ENCODE data around the gene ITGA8. TPM values are rescaled to one million over a fixed set of nuclear protein-coding genes. Genes with fewer than 3 reads are reported as not detected.

ITGA8 gene
- total RNA-seq, 5 donors from 2014 or later (not counting 1 experiment from before 2014, with no cell fraction given), result 0.03 to 0.06 (median 0.06) TPM; not detected in 2

DNA sequence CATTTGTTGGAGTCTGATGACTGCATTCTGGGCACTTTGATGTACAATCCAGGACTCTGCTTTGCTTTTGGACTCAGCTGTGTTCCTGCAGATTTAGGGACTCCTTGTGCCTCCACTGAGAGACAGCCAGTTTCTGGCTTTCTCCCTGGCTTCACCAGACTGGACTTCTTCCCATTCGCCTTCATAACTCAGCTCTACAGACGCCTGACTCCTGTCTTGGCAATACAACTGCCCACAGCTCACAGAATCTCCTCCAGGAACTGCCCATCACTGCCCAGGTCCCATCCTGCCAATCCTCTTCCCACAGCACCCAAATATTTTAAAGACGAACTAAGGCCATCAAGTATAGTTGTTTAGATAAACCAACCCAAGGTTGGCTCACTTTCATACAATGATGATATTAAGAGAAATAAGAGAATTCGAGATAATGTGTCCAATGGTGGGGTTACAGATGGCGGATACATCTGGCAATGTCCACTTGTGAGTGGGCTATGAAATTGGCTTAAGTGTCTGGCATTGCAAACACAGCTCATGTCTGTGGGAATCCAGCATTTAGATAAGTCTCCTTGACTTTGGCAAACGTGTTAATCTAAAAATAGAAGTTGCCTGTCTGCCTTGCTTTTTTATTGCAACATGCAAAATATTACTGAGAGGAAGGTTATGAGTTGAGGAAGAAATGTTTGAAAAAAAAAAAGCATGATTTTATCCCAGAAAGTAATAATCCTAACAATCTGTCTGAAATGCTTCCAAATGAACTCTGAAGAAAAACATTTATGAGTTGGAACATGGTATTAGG, 95.1 kb downstream of the ITGA8 start:
- Histone ChIP-seq H3K27ac (ENCODE audit: low read length) (no peak overlapping the region), H3K9me3 (no peaks in the 10 kb centered on the region), H3K4me3 (ENCODE audit: control insufficient read depth in 1 of 2, extremely low read depth in 1 of 2, low read length in 1 of 2) (no peak overlapping the region), H3K36me3 (ENCODE audit: control insufficient read depth in 2 of 2, extremely low read depth in 1 of 2, insufficient read depth in 1 of 2, low read length in 1 of 2) (no peaks in the 10 kb centered on the region), H3K27me3 (replicated peaks in 1 of 2; ENCODE audit: control insufficient read depth in 2 of 2, extremely low read depth in 1 of 2, insufficient read depth in 2 of 2, low read length in 1 of 2) (no peaks in the 10 kb centered on the region), H3K4me1 (ENCODE audit: control insufficient read depth in 1 of 2, extremely low read depth in 1 of 2, insufficient read depth in 2 of 2, low read length in 2 of 2) (no peaks in the 10 kb centered on the region)
- 60% methylated on average over 5 of the region's 6 CpGs for WGBS (ENCODE audit: insufficient coverage)
- no peaks in the 10 kb centered on the region for H3K4me1 Mint-ChIP-seq
- H3K9me3 Mint-ChIP-seq, result peaks cover 0 to 6% (median 0%) of the 10 kb centered on the region in 3 donors
- H3K4me3 Mint-ChIP-seq, result no peak overlapping the region
- ChIA-PET POLR2A (no interaction called here), CTCF (no interaction called here)
- H3K27ac Mint-ChIP-seq, result no peak overlapping the region
- H3K27me3 Mint-ChIP-seq, result peaks cover 4 to 16% of the 10 kb centered on the region in 2 donors
- DNase-seq (no peak), ATAC-seq (replicated peaks in 1 of 4) (no peak)
- no peaks in the 10 kb centered on the region for H3K36me3 Mint-ChIP-seq

DNA sequence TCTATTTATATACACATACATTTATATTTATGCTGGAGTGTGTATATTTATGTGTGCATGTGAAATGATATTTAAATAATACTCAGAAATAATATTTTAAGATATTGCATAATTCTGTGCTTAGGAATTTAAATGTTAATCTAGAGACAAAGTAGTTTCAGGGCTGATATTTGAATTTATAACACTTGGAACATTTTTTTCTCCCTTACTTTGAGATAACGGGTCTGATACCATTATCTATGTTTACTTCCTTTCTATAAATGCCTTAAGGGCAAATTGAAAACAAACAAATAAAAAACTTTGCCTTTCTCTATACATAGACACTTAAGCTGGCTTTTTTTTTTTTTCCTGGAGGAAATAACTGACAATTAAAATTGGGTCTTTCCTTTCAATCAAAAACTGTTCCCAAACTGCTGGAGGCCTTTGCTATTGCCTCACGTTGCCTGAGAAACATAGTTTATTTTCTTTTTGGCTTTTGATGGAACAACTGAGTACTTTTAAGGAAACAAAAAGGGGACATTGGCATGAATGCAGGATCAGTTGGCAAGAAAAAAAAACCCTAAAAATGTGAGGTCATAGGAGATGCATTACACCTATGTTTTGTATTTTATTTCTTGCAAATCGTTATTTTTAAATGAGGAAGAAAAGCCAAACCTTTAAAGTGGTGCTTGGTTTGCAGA, 98.7 kb downstream of the ITGA8 start:
- Histone ChIP-seq H3K4me1 (ENCODE audit: control insufficient read depth in 1 of 2, extremely low read depth in 1 of 2, insufficient read depth in 2 of 2, low read length in 2 of 2) (no peaks in the 10 kb centered on the region), H3K9me3 (no peaks in the 10 kb centered on the region), H3K4me3 (ENCODE audit: control insufficient read depth in 1 of 2, extremely low read depth in 1 of 2, low read length in 1 of 2) (no peak overlapping the region), H3K27me3 (replicated peaks in 1 of 2; ENCODE audit: control insufficient read depth in 2 of 2, extremely low read depth in 1 of 2, insufficient read depth in 2 of 2, low read length in 1 of 2) (no peaks in the 10 kb centered on the region), H3K36me3 (ENCODE audit: control insufficient read depth in 2 of 2, extremely low read depth in 1 of 2, insufficient read depth in 1 of 2, low read length in 1 of 2) (no peaks in the 10 kb centered on the region), H3K27ac (ENCODE audit: low read length) (no peak overlapping the region)
- peaks cover 4 to 13% of the 10 kb centered on the region in 2 donors for H3K27me3 Mint-ChIP-seq
- no peaks in the 10 kb centered on the region for H3K9me3 Mint-ChIP-seq
- no peaks in the 10 kb centered on the region for H3K4me1 Mint-ChIP-seq
- no peak for ATAC-seq (replicated peaks in 1 of 4)
- ChIA-PET CTCF (no interaction called here), POLR2A (no interaction called here)
- H3K4me3 Mint-ChIP-seq, result no peak overlapping the region
- no CpG with 5 or more reads among the region's 3 CpGs for WGBS (ENCODE audit: insufficient coverage)
- no peak for DNase-seq
- H3K36me3 Mint-ChIP-seq, result no peaks in the 10 kb centered on the region
- H3K27ac Mint-ChIP-seq, result no peak overlapping the region

DNA sequence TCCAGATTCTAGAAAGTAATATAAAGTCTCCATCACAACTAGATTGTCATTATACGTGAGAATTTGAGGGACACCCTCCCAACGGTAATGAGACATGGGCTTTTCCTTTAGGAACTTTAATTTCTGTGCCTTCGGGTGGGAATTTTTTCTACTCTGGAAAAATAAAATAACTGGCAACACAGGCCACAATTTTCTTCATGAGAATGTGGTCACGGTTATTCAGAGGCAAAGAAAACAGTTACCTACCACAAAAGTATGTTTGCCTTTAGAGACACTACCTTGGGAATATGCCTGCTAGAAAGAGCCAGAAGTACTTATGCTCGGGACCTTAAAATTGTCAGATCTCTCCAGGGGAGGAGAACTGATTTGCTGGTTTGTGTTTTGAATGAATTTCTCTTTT, 99.4 kb downstream of the ITGA8 start:
- H3K27me3 ChIP-seq (replicated peaks in 1 of 2; ENCODE audit: control insufficient read depth in 2 of 2, extremely low read depth in 1 of 2, insufficient read depth in 2 of 2, low read length in 1 of 2), result no peaks in the 10 kb centered on the region
- no peaks in the 10 kb centered on the region for H3K9me3 ChIP-seq
- ChIA-PET POLR2A (no interaction called here), CTCF (no interaction called here)
- Mint-ChIP-seq H3K27me3 (peaks cover 4 to 13% of the 10 kb centered on the region in 2 donors), H3K36me3 (no peaks in the 10 kb centered on the region), H3K4me1 (no peaks in the 10 kb centered on the region), H3K4me3 (no peak overlapping the region), H3K27ac (no peak overlapping the region), H3K9me3 (no peaks in the 10 kb centered on the region)
- WGBS (ENCODE audit: insufficient coverage), result no CpG with 5 or more reads among the region's 5 CpGs
- no peaks in the 10 kb centered on the region for H3K36me3 ChIP-seq (ENCODE audit: control insufficient read depth in 2 of 2, extremely low read depth in 1 of 2, insufficient read depth in 1 of 2, low read length in 1 of 2)
- DNase-seq, result no peak
- H3K4me1 ChIP-seq (ENCODE audit: control insufficient read depth in 1 of 2, extremely low read depth in 1 of 2, insufficient read depth in 2 of 2, low read length in 2 of 2), result no peaks in the 10 kb centered on the region
- no peak overlapping the region for H3K27ac ChIP-seq (ENCODE audit: low read length)
- no peak overlapping the region for H3K4me3 ChIP-seq (ENCODE audit: control insufficient read depth in 1 of 2, extremely low read depth in 1 of 2, low read length in 1 of 2)
- ATAC-seq (replicated peaks in 1 of 4), result no peak

DNA sequence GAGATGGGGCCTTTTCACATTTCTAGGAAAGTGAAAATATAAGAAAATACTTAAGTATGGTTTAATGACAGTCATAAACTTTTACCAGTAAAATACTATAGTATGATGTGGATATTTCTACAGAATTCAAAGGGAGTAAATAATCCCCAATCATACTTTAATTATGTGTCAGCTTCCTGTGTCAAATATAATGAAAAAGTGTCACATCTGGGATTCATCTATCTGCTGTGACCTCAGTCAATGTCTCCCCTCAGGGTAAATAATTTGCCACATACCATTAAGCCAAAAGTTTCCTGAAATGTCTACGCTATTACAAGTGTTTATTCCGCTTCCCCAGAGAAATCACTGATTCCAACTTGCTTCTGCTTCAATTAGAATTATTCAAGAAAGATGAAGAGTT, 110.5 kb downstream of the ITGA8 start:
- H3K36me3 ChIP-seq (ENCODE audit: control insufficient read depth in 2 of 2, extremely low read depth in 1 of 2, insufficient read depth in 1 of 2, low read length in 1 of 2), result no peaks in the 10 kb centered on the region
- ChIA-PET POLR2A (no interaction called here), CTCF (no interaction called here)
- H3K4me1 Mint-ChIP-seq, result no peaks in the 10 kb centered on the region
- WGBS (ENCODE audit: insufficient coverage), result no CpG with 5 or more reads among the region's 2 CpGs
- H3K4me1 ChIP-seq (ENCODE audit: control insufficient read depth in 1 of 2, extremely low read depth in 1 of 2, insufficient read depth in 2 of 2, low read length in 2 of 2), result no peaks in the 10 kb centered on the region
- ATAC-seq (replicated peaks in 1 of 4), result no peak
- no peaks in the 10 kb centered on the region for H3K36me3 Mint-ChIP-seq
- H3K9me3 Mint-ChIP-seq, result no peaks in the 10 kb centered on the region
- H3K27me3 Mint-ChIP-seq, result peaks cover under 1 to 27% of the 10 kb centered on the region in 2 donors
- no peak overlapping the region for H3K4me3 Mint-ChIP-seq
- no peak overlapping the region for H3K4me3 ChIP-seq (ENCODE audit: control insufficient read depth in 1 of 2, extremely low read depth in 1 of 2, low read length in 1 of 2)
- no peaks in the 10 kb centered on the region for H3K9me3 ChIP-seq
- H3K27ac ChIP-seq (ENCODE audit: low read length), result no peak overlapping the region
- no peak for DNase-seq
- no peak overlapping the region for H3K27ac Mint-ChIP-seq
- no peaks in the 10 kb centered on the region for H3K27me3 ChIP-seq (replicated peaks in 1 of 2; ENCODE audit: control insufficient read depth in 2 of 2, extremely low read depth in 1 of 2, insufficient read depth in 2 of 2, low read length in 1 of 2)

DNA sequence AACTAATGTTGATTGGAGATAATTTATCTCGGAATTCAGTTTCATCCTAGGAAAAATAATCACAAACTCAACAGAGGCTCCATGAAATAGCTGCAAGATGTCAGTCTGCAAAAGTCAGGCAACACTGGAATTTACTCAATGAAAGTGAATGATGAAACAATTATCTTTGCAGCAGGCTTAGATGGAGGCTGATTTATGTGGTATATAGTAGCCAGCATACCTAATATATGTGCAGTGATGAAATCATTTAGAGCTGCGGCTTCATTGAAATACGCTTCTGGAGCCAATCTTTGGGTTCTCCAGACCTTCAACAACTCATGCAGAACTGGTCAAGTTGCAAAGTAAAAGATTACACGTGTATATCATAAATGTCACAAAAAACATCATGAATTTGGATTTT, 113.3 kb downstream of the ITGA8 start:
- Mint-ChIP-seq H3K4me1 (no peaks in the 10 kb centered on the region), H3K27ac (no peak overlapping the region), H3K9me3 (no peaks in the 10 kb centered on the region), H3K27me3 (peaks cover 6 to 25% of the 10 kb centered on the region in 2 donors), H3K4me3 (no peak overlapping the region), H3K36me3 (no peaks in the 10 kb centered on the region)
- H3K27ac ChIP-seq (ENCODE audit: low read length), result no peak overlapping the region
- no peak overlapping the region for H3K4me3 ChIP-seq (ENCODE audit: control insufficient read depth in 1 of 2, extremely low read depth in 1 of 2, low read length in 1 of 2)
- DNase-seq, result no peak
- no peaks in the 10 kb centered on the region for H3K9me3 ChIP-seq
- H3K36me3 ChIP-seq (ENCODE audit: control insufficient read depth in 2 of 2, extremely low read depth in 1 of 2, insufficient read depth in 1 of 2, low read length in 1 of 2), result no peaks in the 10 kb centered on the region
- H3K4me1 ChIP-seq (ENCODE audit: control insufficient read depth in 1 of 2, extremely low read depth in 1 of 2, insufficient read depth in 2 of 2, low read length in 2 of 2), result no peaks in the 10 kb centered on the region
- WGBS (ENCODE audit: insufficient coverage), result 100% methylated on average over 2 of the region's 4 CpGs
- POLR2A ChIA-PET, result no interaction called here
- ATAC-seq (replicated peaks in 1 of 4), result no peak
- CTCF ChIA-PET, result no interaction called here
- peaks cover 0 to 4% of the 10 kb centered on the region in 2 experiments for H3K27me3 ChIP-seq (replicated peaks in 1 of 2; ENCODE audit: control insufficient read depth in 2 of 2, extremely low read depth in 1 of 2, insufficient read depth in 2 of 2, low read length in 1 of 2)

DNA sequence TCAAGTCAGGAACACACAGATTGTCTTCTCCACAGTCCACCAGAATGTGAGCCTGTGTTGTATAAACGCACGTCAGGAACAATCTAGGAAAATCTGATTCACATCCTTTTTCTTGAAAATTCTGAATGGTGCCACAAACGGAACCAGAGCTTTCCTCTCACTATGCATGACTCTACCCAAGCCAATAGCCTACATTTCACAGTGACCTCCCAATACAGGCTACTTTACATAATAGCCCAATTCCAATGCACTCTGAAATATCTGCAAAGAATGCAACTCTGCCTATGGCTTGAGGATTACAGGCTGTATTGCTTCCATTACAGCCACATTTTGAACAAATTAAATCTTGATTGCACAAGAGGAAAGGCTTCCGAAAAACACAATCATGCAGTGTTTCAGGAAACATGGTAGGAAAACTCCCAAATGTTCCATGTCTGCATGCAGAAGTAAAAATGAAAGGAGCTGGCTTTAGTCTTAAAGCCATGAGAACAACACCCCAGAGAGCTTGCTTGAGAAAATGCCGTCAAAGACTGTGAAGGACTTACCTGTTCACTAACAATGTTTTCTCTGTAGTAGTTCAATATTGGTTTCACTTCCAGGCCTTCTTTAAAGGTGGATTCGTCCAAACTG, 113.9 kb downstream of the ITGA8 start:
- no peaks in the 10 kb centered on the region for H3K4me1 Mint-ChIP-seq
- no peak overlapping the region for H3K27ac Mint-ChIP-seq
- Histone ChIP-seq H3K36me3 (ENCODE audit: control insufficient read depth in 2 of 2, extremely low read depth in 1 of 2, insufficient read depth in 1 of 2, low read length in 1 of 2) (no peaks in the 10 kb centered on the region), H3K4me1 (ENCODE audit: control insufficient read depth in 1 of 2, extremely low read depth in 1 of 2, insufficient read depth in 2 of 2, low read length in 2 of 2) (no peaks in the 10 kb centered on the region), H3K27ac (ENCODE audit: low read length) (no peak overlapping the region), H3K4me3 (ENCODE audit: control insufficient read depth in 1 of 2, extremely low read depth in 1 of 2, low read length in 1 of 2) (no peak overlapping the region), H3K9me3 (no peaks in the 10 kb centered on the region), H3K27me3 (replicated peaks in 1 of 2; ENCODE audit: control insufficient read depth in 2 of 2, extremely low read depth in 1 of 2, insufficient read depth in 2 of 2, low read length in 1 of 2) (peaks cover 0 to 4% of the 10 kb centered on the region in 2 experiments)
- H3K27me3 Mint-ChIP-seq, result peaks cover 11 to 28% of the 10 kb centered on the region in 2 donors
- CTCF ChIA-PET, result no interaction called here
- WGBS (ENCODE audit: insufficient coverage), result 89% methylated on average over 3 of the region's 6 CpGs
- no peak overlapping the region for H3K4me3 Mint-ChIP-seq
- H3K36me3 Mint-ChIP-seq, result no peaks in the 10 kb centered on the region
- no peak for DNase-seq
- POLR2A ChIA-PET, result no interaction called here
- no peaks in the 10 kb centered on the region for H3K9me3 Mint-ChIP-seq
- ATAC-seq (replicated peaks in 1 of 4), result no peak
